ENCODE measurements around the gene AMPD2.

The AMPD2 gene

DNA sequence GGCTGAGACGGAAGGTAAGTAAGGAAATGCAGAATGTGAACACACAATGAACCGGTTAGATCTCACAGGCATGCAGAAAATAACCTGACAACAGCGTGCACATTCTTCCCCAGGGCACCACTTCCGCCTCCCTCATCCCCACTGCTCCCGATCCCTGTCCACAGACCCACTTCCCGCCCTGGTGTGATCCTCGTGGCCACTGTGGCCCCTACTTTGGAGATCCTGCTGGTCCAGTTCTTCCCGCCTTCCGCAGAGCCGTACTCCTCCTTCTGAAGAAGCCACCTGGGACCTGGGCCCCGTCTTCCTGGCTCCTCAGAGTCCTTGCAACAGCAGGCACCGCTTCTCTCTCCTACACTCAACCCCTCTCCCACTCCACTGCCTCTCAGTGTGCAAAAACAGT lies 34.9 kb downstream of the AMPD2 start:
- no peak overlapping the region for H3K4me3 ChIP-seq (ENCODE audit: low read depth, low read length)
- DNase-seq (ENCODE audit: low read depth, low spot score): no peak
- TF ChIP-seq, protein P1, sequence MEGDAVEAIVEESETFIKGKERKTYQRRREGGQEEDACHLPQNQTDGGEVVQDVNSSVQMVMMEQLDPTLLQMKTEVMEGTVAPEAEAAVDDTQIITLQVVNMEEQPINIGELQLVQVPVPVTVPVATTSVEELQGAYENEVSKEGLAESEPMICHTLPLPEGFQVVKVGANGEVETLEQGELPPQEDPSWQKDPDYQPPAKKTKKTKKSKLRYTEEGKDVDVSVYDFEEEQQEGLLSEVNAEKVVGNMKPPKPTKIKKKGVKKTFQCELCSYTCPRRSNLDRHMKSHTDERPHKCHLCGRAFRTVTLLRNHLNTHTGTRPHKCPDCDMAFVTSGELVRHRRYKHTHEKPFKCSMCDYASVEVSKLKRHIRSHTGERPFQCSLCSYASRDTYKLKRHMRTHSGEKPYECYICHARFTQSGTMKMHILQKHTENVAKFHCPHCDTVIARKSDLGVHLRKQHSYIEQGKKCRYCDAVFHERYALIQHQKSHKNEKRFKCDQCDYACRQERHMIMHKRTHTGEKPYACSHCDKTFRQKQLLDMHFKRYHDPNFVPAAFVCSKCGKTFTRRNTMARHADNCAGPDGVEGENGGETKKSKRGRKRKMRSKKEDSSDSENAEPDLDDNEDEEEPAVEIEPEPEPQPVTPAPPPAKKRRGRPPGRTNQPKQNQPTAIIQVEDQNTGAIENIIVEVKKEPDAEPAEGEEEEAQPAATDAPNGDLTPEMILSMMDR (IDR thresholded peaks at IDR 0.05; ENCODE audit: low read depth, low read length): no peak
- in situ Hi-C loops (cut with HindIII; ENCODE audit: low sequenced_read_pairs): no loop called here

DNA sequence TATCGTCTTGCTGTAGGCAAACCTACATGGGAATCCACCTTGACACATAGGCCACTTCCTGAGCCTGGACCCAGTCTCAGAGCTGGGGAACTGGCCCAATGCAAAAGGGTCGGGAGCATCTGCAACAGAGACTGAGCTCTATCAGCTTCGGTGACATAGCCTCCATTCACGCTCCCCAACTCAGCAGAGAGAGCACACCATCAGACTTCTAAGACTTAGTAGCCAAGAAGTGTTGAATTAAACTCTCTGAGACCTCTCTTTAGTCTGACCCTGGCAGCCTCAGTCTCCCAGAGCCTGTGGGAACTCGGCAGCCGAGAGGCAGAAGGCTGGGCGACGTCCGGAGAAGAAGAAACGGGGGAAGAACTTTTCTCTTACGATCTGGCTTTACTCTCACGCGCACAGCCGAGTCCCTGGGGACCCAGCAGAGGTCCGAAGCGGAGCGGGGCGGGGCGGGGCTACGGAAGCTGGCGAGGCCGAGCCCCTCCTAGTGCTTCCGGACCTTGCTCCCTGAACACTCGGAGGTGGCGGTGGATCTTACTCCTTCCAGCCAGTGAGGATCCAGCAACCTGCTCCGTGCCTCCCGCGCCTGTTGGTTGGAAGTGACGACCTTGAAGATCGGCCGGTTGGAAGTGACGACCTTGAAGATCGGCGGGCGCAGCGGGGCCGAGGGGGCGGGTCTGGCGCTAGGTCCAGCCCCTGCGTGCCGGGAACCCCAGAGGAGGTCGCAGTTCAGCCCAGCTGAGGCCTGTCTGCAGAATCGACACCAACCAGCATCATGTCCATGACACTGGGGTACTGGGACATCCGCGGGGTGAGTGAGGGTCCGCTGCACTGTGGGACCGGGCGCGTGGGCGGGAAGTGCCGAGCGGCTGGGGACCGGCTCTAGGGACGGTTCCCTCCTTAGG lies 36.2 kb downstream of the AMPD2 start, which contains the start of gene GSTM4:
TSS of gene GSTM4 (plus strand) at position 485 of the 905 bp plus-strand sequence. CDS start at position 776, 291 bp downstream.
- DNase-seq (ENCODE audit: low read depth, low spot score): peak; percentile 69
- in situ Hi-C loops (cut with HindIII; ENCODE audit: low sequenced_read_pairs): no loop called here
- H3K4me3 ChIP-seq (ENCODE audit: low read depth, low read length): peak within 1 kb of the TSS; percentile 74
- TF ChIP-seq, protein P1 (IDR thresholded peaks at IDR 0.05; ENCODE audit: low read depth, low read length): peak; percentile 17

DNA sequence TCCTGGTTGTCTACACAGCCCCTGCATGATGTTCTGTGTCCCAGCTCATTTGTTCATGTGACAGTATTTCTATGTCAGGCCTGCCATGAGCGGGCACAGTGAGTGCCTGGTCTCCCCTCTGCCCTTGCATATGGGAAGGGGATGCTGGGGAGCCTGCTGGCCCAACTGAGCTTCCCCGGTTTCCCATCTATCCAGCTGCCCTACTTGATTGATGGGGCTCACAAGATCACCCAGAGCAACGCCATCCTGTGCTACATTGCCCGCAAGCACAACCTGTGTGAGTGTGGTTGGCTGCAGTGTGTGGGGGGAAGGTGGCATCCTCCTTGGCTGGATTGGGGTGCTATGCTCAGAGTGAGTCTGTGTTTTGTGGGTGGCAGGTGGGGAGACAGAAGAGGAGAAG lies 37.8 kb downstream of the AMPD2 start:
- TF ChIP-seq, protein P1 (IDR thresholded peaks at IDR 0.05; ENCODE audit: low read depth, low read length): no peak
- H3K4me3 ChIP-seq (ENCODE audit: low read depth, low read length): no peak overlapping the region
- DNase-seq (ENCODE audit: low read depth, low spot score): no peak
- in situ Hi-C loops (cut with HindIII; ENCODE audit: low sequenced_read_pairs): no loop called here

DNA sequence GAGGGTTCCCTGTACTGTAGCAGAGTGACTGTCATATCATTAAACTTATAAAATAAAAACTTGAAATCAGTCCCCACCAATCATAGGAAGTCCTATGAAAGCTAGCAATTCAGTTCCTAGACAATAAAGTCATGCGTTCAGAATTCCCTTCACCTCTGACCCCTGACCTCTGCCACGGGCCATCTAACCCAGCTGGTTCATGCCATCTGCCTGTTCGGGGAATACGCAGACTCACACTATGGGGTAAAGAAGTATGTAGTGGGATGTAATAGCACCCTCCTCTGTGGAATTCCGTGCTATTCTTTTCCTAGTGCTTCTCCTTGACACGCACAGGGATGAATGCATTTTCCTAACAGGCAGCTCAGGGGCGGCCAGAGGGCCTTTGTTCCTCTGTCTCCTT lies 38.3 kb downstream of the AMPD2 start:
- in situ Hi-C loops (cut with HindIII; ENCODE audit: low sequenced_read_pairs): no loop called here
- TF ChIP-seq, protein P1 (IDR thresholded peaks at IDR 0.05; ENCODE audit: low read depth, low read length): no peak
- DNase-seq (ENCODE audit: low read depth, low spot score): no peak
- no peak overlapping the region for H3K4me3 ChIP-seq (ENCODE audit: low read depth, low read length)

DNA sequence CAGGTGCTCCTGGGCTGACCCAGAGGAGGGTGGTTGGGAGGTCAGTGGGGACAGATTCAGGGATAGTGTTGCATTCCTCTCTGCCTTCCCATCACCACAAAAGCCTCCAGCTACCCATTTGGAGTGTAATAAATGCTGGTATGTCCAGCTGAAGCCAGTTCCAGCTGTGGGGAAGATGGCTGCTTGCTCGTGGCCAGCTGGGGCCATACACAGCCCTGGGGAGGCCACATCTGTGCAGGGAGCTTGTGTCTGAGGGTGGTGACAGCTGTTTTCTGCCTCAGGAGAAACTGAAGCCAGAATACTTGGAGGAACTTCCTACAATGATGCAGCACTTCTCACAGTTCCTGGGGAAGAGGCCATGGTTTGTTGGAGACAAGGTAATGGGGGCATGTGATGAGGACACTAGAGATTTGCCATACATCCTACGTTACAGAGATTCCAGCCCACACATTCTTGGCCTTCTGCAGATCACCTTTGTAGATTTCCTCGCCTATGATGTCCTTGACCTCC lies 39.0 kb downstream of the AMPD2 start:
- H3K4me3 ChIP-seq (ENCODE audit: low read depth, low read length): no peak overlapping the region
- DNase-seq (ENCODE audit: low read depth, low spot score): no peak
- TF ChIP-seq, protein P1 (IDR thresholded peaks at IDR 0.05; ENCODE audit: low read depth, low read length): no peak
- in situ Hi-C loops (cut with HindIII; ENCODE audit: low sequenced_read_pairs): no loop called here

DNA sequence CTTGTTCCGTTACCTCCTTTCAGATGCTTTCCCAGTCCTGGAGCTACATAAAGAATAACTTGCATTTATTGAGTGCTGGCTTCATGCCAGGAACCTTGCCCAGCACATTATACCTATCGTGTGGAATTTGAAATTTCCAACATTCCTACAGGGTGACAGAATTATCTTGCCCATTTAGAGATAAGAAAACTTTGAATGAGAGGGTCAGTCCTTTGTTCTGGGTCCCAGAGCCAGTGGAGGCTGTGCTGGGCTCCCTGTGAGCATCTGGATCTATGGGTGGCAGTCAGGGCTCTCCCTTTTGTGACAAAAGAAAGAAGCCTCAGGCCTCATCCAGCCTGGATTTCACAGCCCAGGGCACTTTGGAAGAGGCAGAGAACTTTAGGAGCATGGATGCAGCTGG lies 39.5 kb downstream of the AMPD2 start:
- TF ChIP-seq, protein P1 (IDR thresholded peaks at IDR 0.05; ENCODE audit: low read depth, low read length): no peak
- in situ Hi-C loops (cut with HindIII; ENCODE audit: low sequenced_read_pairs): no loop called here
- DNase-seq (ENCODE audit: low read depth, low spot score): no peak
- H3K4me3 ChIP-seq (ENCODE audit: low read depth, low read length): no peak overlapping the region
